Hepatocyte (in vitro differentiated cells): ENCODE results near the gene PELI3. TPM values are rescaled to one million over a fixed set of nuclear protein-coding genes. Genes with fewer than 3 reads are reported as not detected.

Experiments
- DNase-seq: peaks from one replicate; pipeline ENCODE4 v3.0.0-alpha.2; 2016; ENCODE audit warnings: low spot score
- H2AFZ ChIP-seq: fragments of 200-600 bp; sonication (generic); 2 replicates; pipeline ENCODE4 v1.6.0; 2016; ENCODE audit warnings: antibody characterized with exemption, mild to moderate bottlenecking
- H3K27ac ChIP-seq: fragments of 200-600 bp; sonication (generic); 2 replicates; pipeline ENCODE4 v1.5.1; 2016; ENCODE audit warnings: mild to moderate bottlenecking
- H3K27me3 ChIP-seq: fragments of 200-600 bp; sonication (generic); 2 replicates; pipeline ENCODE4 v1.6.1; 2016
- H3K36me3 ChIP-seq: fragments of 200-600 bp; sonication (generic); replicated peaks from 2 replicates; pipeline ENCODE4 v1.5.1; 2016; ENCODE audit warnings: low read depth; ENCODE audit not compliant: insufficient read depth
- H3K4me1 ChIP-seq: fragments of 200-600 bp; sonication (generic); 2 replicates; pipeline ENCODE4 v1.5.1; 2016; ENCODE audit warnings: mild to moderate bottlenecking, moderate library complexity; ENCODE audit not compliant: insufficient read depth
- H3K4me2 ChIP-seq: fragments of 200-600 bp; sonication (generic); 2 replicates; pipeline ENCODE4 v1.6.0; 2016
- H3K4me3 ChIP-seq: fragments of 200-600 bp; sonication (generic); 2 replicates; pipeline ENCODE4 v1.5.1; 2016; ENCODE audit warnings: mild to moderate bottlenecking
- H3K79me2 ChIP-seq: fragments of 200-600 bp; sonication (generic); 2 replicates; pipeline ENCODE4 v1.6.0; 2017; ENCODE audit warnings: mild to moderate bottlenecking
- H3K9me2 ChIP-seq: fragments of 200-600 bp; sonication (generic); replicated peaks from 2 replicates; pipeline ENCODE4 v1.6.0; 2017; ENCODE audit warnings: mild to moderate bottlenecking; ENCODE audit not compliant: insufficient read depth
- H3K9me3 ChIP-seq: fragments of 200-600 bp; sonication (generic); 2 replicates; pipeline ENCODE4 v1.5.1; 2016; ENCODE audit warnings: low read depth, mild to moderate bottlenecking
- H4K20me1 ChIP-seq: fragments of 200-600 bp; sonication (generic); 2 replicates; pipeline ENCODE4 v1.6.0; 2016; ENCODE audit warnings: mild to moderate bottlenecking; ENCODE audit not compliant: insufficient read depth, poor library complexity, severe bottlenecking
- CTCF ChIP-seq: fragments of 200-600 bp; sonication (generic); IDR thresholded peaks from 2 replicates; pipeline ENCODE4 v1.5.1; 2016; ENCODE audit warnings: antibody characterized with exemption, mild to moderate bottlenecking; ENCODE audit not compliant: poor library complexity
- EZH2 ChIP-seq: fragments of 200-600 bp; sonication (generic); IDR thresholded peaks from 2 replicates; pipeline ENCODE4 v1.6.1; 2016; ENCODE audit warnings: antibody characterized with exemption, mild to moderate bottlenecking, borderline replicate concordance
- EZH2phosphoT487 ChIP-seq: fragments of 200-600 bp; sonication (generic); IDR thresholded peaks from one replicate; pipeline ENCODE4 v1.6.1; 2018; ENCODE audit warnings: antibody characterized with exemption, mild to moderate bottlenecking, low read depth, moderate library complexity; ENCODE audit not compliant: unreplicated experiment, severe bottlenecking
- WGBS: methylation state at CpG from one replicate; pipeline ENCODE4 v1.1.6; 2016; ENCODE audit warnings: low lambda C conversion rate; ENCODE audit errors: missing lambda C conversion rate; 5-methylcytosine and 5-hydroxymethylcytosine counted together
- polyA plus RNA-seq: library from polyadenylated mRNA; unstranded; fragments of >200 nt; fragmentation: Nextera tagmentation; extraction: Ambion mirVana; gene quantifications from 2 replicates; pipeline ENCODE4 v1.2.1, GENCODE V29; 2016
- total RNA-seq: library from RNA; depleted of rRNA; stranded (reverse); fragments of >200 nt; gene quantifications from 2 replicates; pipeline ENCODE4 v1.2.3, GENCODE V29; 2014

The PELI3 gene
- total and polyA plus RNA-seq, 2 experiments from 2014 or later, result 6.7 to 10.9 TPM

- H2AFZ ChIP-seq, result no peak overlapping the region
- no peaks in the 10 kb centered on the region for H3K9me3 ChIP-seq
- no peak for DNase-seq
- H4K20me1 ChIP-seq, result no peaks in the 10 kb centered on the region
- no peaks in the 10 kb centered on the region for H3K27me3 ChIP-seq
- no peak overlapping the region for H3K4me2 ChIP-seq
- peaks cover 20% of the 10 kb centered on the region for H3K79me2 ChIP-seq
- H3K9me2 ChIP-seq, result no peaks in the 10 kb centered on the region
- peaks cover 7% of the 10 kb centered on the region for H3K4me1 ChIP-seq
- no peak overlapping the region for H3K4me3 ChIP-seq
- TF ChIP-seq CTCF (no peak), EZH2phosphoT487 (no peak), EZH2 (no peak)
- WGBS, result 90% methylated on average over 7 of the region's 7 CpGs
- H3K27ac ChIP-seq, result peak overlapping the region; percentile 31
- no peaks in the 10 kb centered on the region for H3K36me3 ChIP-seq
Observed at GRCh38 chr11:66509131-66509561, 42.4 kb downstream of the PELI3 start.

- H3K36me3 ChIP-seq, result no peaks in the 10 kb centered on the region
- TF ChIP-seq CTCF (no peak), EZH2 (no peak), EZH2phosphoT487 (no peak)
- H3K27me3 ChIP-seq, result no peaks in the 10 kb centered on the region
- H3K4me1 ChIP-seq, result peaks cover 7% of the 10 kb centered on the region
- H2AFZ ChIP-seq, result peak within 1 kb of the TSS; percentile 96
- no peaks in the 10 kb centered on the region for H4K20me1 ChIP-seq
- peaks cover 20% of the 10 kb centered on the region for H3K79me2 ChIP-seq
- H3K4me2 ChIP-seq, result peak within 1 kb of the TSS; percentile 92
- peak; percentile 91 for DNase-seq
- peak within 1 kb of the TSS; percentile 81 for H3K27ac ChIP-seq
- H3K9me3 ChIP-seq, result no peaks in the 10 kb centered on the region
- H3K9me2 ChIP-seq, result no peaks in the 10 kb centered on the region
- WGBS, result 4% methylated on average over 31 of the region's 31 CpGs
- H3K4me3 ChIP-seq, result peak within 1 kb of the TSS; percentile 93
Observed at GRCh38 chr11:66510271-66510989, 43.7 kb downstream of the PELI3 start, which contains the start of gene BBS1. BBS1 (plus strand) TSS chr11:66510635; CDS start chr11:66510660, 25 bp downstream.

GRCh38 chr11:66510990-66511339, 44.3 kb downstream of the PELI3 start:
- Histone ChIP-seq H3K9me2 (no peaks in the 10 kb centered on the region), H3K4me2 (peak overlapping the region; percentile 92), H3K36me3 (no peaks in the 10 kb centered on the region), H2AFZ (peak overlapping the region; percentile 87), H3K4me3 (peak overlapping the region; percentile 93), H3K9me3 (no peaks in the 10 kb centered on the region), H3K79me2 (peaks cover 20% of the 10 kb centered on the region), H4K20me1 (no peaks in the 10 kb centered on the region), H3K27me3 (no peaks in the 10 kb centered on the region), H3K27ac (peak overlapping the region; percentile 60), H3K4me1 (peaks cover 7% of the 10 kb centered on the region)
- DNase-seq, result no peak
- WGBS, result 10% methylated on average over 5 of the region's 5 CpGs
- TF ChIP-seq EZH2, result no peak
- TF ChIP-seq CTCF, result no peak
- no peak for TF ChIP-seq EZH2phosphoT487
